Measurements from ENCODE around the gene KRT14.
A peak's percentile ranks its signal among the peaks of the same experiment; 100 is the strongest.

The KRT14 gene

GRCh38 chr17:41583137-41584127 is 3.3 kb downstream of the KRT14 start:
- TF ChIP-seq POLR2AphosphoS5 (IDR thresholded peaks at IDR 0.05; ENCODE audit: low read depth, low read length) (no peak), FOXP2 (optimal IDR thresholded peaks at IDR 0.05; ENCODE audit: borderline replicate concordance, extremely low read depth, extremely low read length, insufficient read depth) (no peak), TAF1 (IDR thresholded peaks at IDR 0.05; ENCODE audit: borderline replicate concordance, insufficient read depth, low read length) (no peak), SIN3A (IDR thresholded peaks at IDR 0.05; ENCODE audit: borderline replicate concordance, insufficient read depth, low read length) (no peak), REST (IDR thresholded peaks at IDR 0.05; ENCODE audit: insufficient read depth in 1 of 2, low read depth in 2 of 2, low read length in 2 of 2) (no peak)

GRCh38 chr17:41582061-41582968 is 4.4 kb downstream of the KRT14 start:
- peak in 1 of 2 experiments; percentile 75; a peak in 1 of 4 replicates for TF ChIP-seq REST (IDR thresholded peaks at IDR 0.05; ENCODE audit: insufficient read depth in 1 of 2, low read depth in 2 of 2, low read length in 2 of 2)

- TF ChIP-seq REST (IDR thresholded peaks at IDR 0.05; ENCODE audit: insufficient read depth in 1 of 2, low read depth in 2 of 2, low read length in 2 of 2) (no peak), POLR2AphosphoS5 (IDR thresholded peaks at IDR 0.05; ENCODE audit: low read depth, low read length) (no peak), FOXP2 (optimal IDR thresholded peaks at IDR 0.05; ENCODE audit: borderline replicate concordance, extremely low read depth, extremely low read length, insufficient read depth) (no peak), TAF1 (IDR thresholded peaks at IDR 0.05; ENCODE audit: borderline replicate concordance, insufficient read depth, low read length) (no peak), SIN3A (IDR thresholded peaks at IDR 0.05; ENCODE audit: borderline replicate concordance, insufficient read depth, low read length) (no peak)
Measured at GRCh38 chr17:41581366-41582060, 5.2 kb downstream of the KRT14 start.

- TF ChIP-seq TAF1 (IDR thresholded peaks at IDR 0.05; ENCODE audit: borderline replicate concordance, insufficient read depth, low read length), result no peak
- no peak for TF ChIP-seq REST (IDR thresholded peaks at IDR 0.05; ENCODE audit: insufficient read depth in 1 of 2, low read depth in 2 of 2, low read length in 2 of 2)
- TF ChIP-seq FOXP2 (optimal IDR thresholded peaks at IDR 0.05; ENCODE audit: borderline replicate concordance, extremely low read depth, extremely low read length, insufficient read depth), result no peak
- no peak for TF ChIP-seq POLR2AphosphoS5 (IDR thresholded peaks at IDR 0.05; ENCODE audit: low read depth, low read length)
- TF ChIP-seq SIN3A (IDR thresholded peaks at IDR 0.05; ENCODE audit: borderline replicate concordance, insufficient read depth, low read length), result no peak
Measured at GRCh38 chr17:41580687-41581365, 5.9 kb downstream of the KRT14 start.

All from PFSK-1 (cell line).